Occipital lobe (tissue), 2 donors: ENCODE measurements around the gene BRAF. TPM values are rescaled to one million over a fixed set of nuclear protein-coding genes. Genes with fewer than 3 reads are reported as not detected.
"Not testable (repeated sequence)": the region's sequence is repeated elsewhere in the genome, so short reads cannot be mapped to it uniquely, and the experiment has no call there.

Experiments used
- DNase-seq: peaks from one replicate; lab custom pipeline; 2025; lab: John Stamatoyannopoulos, UW
- total RNA-seq: library from RNA; depleted of rRNA; stranded (reverse); fragments of >200 nt; gene quantifications from one replicate; pipeline ENCODE4 v1.2.3, GENCODE V29; 2014

The BRAF gene
- total RNA-seq, 1 donor from 2014 or later: 100 TPM

GRCh38 chr7:140774371-140774770, 150.4 kb downstream of the BRAF start:
- no peak for DNase-seq

DNA sequence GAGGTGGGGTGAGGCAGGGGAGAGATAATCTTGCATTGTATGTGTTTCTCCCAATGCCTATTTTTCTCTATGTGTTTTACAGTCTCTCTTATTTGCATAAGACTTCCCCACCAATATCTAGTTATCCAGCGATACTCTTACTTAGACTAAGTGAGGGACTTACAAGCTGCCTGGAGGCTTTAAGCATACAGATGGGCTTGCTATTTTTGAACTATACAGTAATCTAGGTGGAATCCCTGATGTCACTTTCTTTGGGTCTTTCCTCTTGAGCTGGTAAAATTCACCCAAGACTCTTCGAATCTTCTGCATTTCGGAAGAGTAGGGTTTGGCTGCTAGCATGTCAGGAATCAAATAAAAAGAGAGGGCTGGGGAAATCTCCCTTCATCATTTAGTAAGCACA, 151.6 kb downstream of the BRAF start:
- DNase-seq: no peak

DNA sequence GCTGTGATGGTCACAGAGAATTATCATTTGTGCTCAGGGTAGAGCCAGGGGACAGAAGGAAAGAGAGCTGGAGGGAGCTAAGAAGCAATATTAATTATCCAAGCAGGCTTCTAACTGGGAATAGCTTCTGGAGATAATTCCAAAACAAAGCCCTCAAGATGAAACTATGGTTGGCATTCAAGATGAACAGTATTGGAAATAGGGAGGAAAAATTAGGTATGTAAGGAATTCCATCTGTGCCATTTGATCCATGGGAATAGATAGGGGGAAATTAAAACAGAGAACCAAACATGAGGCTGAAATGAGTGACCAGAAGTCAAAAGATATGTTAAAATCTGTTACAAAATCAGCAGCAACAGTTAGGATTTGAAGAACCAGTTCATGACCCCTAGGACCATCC, 152.9 kb downstream of the BRAF start:
- DNase-seq: no peak

GRCh38 chr7:140769852-140770251, 154.9 kb downstream of the BRAF start:
- no peak for DNase-seq

DNA sequence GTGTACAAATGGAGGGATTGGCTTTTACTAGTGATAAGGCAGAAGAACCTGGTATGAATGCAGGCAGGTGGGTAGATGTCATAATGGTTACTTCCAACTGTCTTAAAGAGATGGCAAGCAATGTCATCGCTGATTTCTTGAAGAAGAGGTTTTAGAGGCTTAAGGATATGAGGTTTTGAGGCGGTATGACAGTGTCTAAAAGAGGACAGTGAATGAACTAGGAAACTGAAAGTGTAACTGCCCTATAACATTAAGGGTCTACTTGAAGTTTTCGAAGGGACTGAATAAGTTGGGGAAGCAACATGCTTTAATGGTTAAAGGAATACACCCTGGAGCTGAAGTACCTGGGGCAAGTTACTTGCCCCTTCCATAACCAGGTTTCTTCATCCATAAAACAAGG, 157.3 kb downstream of the BRAF start:
- no peak for DNase-seq

- DNase-seq: not testable (repeated sequence)
Observed at GRCh38 chr7:140765441-140765840, 159.3 kb downstream of the BRAF start.

DNA sequence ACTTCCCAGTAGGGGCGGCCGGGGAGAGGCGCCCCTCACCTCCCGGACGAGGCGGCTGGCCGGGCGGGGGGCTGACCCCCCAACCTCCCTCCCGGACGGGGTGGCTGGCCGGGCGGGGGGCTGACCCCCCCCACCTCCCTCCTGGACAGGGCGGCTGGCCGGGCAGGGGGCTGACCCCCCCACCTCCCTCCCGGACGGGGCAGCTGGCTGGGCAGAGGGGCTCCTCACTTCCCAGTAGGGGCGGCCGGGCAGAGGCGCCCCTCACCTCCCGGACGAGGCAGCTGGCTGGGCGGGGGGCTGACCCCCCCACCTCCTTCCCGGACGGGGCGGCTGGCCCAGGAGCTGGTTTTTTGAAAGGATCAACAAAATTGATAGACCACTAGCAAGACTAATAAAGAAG, 161.6 kb downstream of the BRAF start:
- not testable (repeated sequence) for DNase-seq

DNA sequence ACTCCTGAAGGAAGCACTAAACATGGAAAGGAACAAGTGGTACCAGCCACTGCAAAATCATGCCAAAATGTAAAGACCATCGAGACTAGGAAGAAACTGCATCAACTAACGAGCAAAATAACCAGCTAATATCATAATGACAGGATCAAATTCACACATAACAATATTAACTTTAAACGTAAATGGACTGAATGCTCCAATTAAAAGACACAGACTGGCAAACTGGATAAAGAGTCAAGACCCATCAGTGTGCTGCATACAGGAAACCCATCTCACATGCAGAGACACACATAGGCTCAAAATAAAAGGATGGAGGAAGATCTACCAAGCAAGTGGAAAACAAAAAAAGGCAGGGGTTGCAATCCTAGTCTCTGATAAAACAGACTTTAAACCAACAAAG, 163.4 kb downstream of the BRAF start:
- not testable (repeated sequence) for DNase-seq

DNA sequence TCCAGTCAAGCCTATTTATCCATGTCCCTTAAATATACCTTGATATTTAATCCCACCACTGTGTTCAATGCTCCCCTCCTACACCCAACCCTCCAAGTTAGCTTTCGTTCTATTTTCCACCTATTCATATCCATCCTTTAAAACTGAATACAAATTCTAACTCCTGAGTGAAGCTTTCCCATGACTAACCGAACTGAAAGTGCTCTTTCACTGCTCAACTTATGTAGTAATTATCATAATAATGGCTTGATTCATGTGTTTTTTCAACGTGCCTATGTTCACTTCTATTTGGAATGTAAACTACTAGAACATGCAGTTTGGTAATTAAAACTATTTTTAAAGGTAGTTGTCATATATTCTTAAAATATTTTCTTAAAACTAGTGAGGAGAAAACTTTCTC, 170.2 kb downstream of the BRAF start:
- DNase-seq: no peak

DNA sequence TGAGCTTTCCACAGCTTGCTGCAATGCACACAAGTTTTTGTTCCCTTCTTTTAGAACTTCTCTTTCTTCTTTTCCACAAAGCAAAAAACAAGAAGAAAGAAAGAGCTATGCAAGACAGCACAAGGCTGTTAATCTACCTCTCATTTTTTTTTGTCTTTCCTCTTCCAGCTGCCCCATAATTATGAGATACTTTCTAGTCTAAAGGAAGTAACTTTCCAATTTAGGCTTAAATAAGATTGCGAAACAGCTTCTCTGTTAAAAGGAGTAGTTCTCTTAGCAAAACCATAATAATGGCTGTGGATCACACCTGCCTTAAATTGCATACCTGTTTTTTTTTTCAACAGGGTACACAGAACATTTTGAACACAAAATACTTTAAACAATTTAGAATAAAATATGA, 172.2 kb downstream of the BRAF start:
- DNase-seq: no peak

- DNase-seq: no peak
Observed at GRCh38 chr7:140746751-140747150, 178.0 kb downstream of the BRAF start.

DNA sequence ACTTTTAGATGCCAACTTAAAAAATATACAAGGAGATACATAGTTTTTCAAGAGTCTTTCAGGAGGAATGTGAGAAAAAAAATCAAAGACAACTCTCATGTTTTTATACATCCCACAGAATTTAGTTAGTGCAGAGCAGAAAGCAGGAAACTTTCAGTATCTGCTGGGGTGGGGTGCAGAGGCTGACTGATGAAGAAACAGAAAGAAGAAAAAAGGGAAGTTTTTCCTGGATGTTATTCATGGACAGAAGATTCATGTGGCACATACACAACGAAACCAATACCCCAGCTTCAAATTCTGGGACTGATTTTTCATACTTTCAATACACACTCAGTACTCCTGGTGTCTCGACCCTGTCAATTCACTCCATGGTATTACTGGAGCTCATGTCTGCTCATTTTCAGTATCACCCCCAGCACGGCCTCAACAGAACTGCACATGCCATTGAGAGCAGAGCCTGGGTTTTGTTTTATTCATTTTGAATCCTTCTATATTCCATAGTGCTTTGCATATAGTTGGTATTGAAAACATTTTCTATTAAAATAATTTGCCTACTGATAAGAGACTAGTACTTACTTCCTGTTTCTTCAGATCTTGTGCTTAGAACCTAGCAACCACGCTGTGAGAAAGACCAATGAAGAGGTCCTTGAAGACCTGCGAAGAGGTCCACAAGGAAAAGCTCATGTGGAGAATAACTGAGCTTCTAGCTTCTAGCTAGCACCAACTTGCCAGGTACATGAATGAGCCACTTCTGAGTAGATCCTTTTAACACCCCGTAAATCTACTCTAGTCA, 179.3 kb downstream of the BRAF start:
- no peak for DNase-seq

- DNase-seq: no peak
Observed at GRCh38 chr7:140744005-140744404, 180.7 kb downstream of the BRAF start.

GRCh38 chr7:140743255-140743654, 181.5 kb downstream of the BRAF start:
- not testable (repeated sequence) for DNase-seq

- DNase-seq: no peak
Observed at GRCh38 chr7:140738280-140738679, 186.4 kb downstream of the BRAF start.

GRCh38 chr7:140734729-140735128, 190.0 kb downstream of the BRAF start:
- DNase-seq: no peak

DNA sequence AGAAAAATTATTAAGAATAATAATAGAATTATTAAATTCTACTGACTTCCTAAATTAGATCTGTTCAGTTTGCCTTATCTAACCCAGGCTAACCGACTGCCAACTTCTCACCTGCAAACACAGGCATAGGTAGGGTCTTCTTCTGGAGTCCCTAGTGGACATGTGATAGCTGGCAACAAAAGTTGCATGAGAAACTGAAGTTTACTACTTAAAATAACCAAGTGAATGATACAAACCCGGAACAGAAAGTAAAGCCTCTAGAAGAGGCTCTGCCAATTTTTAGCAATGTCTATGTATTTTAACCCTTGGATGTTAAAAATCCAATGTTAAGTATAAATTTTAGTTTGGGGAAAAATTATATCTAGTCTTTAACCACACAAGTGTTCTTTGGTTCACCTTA, 190.6 kb downstream of the BRAF start:
- DNase-seq: no peak

GRCh38 chr7:140732416-140732815, 192.3 kb downstream of the BRAF start:
- DNase-seq: no peak

DNA sequence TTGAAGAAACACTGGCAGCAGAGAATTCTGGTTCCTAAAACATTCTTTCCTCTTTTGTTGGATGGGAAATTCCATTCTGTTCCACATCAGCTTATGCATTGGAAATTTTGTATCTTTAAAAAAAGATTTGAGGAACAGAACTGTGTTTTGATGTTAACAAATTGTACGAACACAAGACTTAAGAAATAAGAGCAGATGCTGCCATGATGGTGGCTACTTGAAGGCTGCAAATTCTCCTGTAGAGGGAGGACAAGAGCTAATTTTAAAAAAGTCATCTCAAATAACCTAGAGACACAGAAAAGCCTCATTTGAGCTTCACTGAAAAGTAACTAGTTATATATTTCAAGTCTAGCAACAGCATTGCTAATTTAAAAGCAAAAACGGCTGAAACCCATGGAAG, 198.4 kb downstream of the BRAF start:
- no peak for DNase-seq

DNA sequence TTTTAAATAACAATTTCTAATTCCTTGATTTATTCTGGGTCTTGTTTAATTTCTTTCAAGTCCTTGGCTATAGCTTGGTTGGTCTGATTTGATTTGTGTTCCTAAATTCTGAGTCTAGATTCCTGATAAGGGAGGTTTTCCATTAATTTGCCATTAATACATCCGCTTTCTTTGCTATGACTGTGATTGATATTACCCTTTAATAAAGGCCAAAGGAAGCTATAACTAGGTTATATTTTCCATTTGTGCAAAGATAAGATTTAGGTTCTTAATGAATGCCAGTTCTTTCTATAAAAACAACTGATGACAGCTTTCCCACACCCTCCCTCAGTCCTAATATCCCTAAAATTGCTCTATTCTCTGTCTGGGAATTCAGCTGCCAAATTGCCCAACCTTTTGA, 200.0 kb downstream of the BRAF start:
- DNase-seq: no peak

GRCh38 chr7:140723574-140723973, 201.2 kb downstream of the BRAF start:
- no peak for DNase-seq

GRCh38 chr7:140723006-140723405, 201.7 kb downstream of the BRAF start:
- DNase-seq: no peak

DNA sequence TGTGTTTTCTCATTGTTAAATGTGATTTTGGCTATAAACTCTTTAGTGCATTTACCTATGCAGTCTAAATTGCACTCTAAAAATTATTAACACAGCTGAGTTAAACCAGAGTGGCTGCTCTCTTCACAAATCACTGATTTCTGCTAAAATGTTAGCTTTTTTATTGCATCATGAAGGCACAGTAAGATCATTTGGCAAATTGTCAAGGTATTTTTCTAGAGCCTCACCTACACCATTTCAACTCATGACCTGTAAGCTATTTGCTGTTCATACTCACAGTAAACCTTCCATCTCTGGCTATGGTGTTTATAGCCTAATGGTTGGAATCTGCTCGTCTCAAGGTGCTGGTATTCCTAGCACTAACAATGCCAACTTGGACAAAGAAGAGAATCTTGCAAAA, 202.5 kb downstream of the BRAF start:
- DNase-seq: no peak

DNA sequence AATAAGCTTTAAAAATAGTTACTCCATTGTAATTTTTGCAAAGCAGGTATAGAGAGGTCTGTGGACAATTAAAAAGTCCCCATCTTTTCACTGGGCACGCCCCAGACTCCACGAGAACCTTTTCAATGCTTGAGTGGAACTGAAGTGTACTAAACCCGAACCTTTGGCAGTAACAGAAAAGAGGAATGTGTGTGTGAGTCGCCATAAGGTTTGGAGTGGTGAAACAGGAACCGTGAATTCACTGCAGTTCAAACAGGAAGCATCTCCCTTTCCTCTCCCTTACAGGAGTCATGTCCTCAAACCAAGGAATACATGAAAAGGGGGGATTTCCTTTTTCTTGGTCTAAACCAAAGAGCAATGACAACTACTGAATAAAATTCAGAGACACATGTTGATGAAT, 205.0 kb downstream of the BRAF start:
- no peak for DNase-seq
